IMR-90 (cell line): ENCODE measurements around the gene LRCOL1. TPM values are rescaled to one million over a fixed set of nuclear protein-coding genes. Genes with fewer than 3 reads are reported as not detected.

Experiments
- ATAC-seq: fragments of 200-7000 bp; cut with Tn5 transposase; 2 replicates; pipeline ENCODE4 v1.9.1; 2020; ENCODE audit warnings: low read depth, mild to moderate bottlenecking, moderate library complexity
- BruUV-seq: library from RNA; stranded (reverse); fragments of 400-500 nt; replicated peaks from 2 replicates; lab custom pipeline; 2021; lab: Mats Ljungman, UMichigan
- CTCF ChIA-PET: fragments of 300-600 bp; formaldehyde crosslinking; extraction: SDS; loops from one replicate; lab custom pipeline; 2021; ENCODE audit warnings: antibody characterized with exemption; lab: Yijun Ruan, JAX
- POLR2A ChIA-PET: fragments of 300-600 bp; sonication (Branson Sonifier 250); formaldehyde crosslinking; loops from one replicate; lab custom pipeline; 2022; ENCODE audit warnings: antibody characterized with exemption; ENCODE audit not compliant: unreplicated experiment; lab: Charles Lee
- DNase-seq: peaks from one replicate; pipeline ENCODE4 v3.0.0; 2013
- H2AFZ ChIP-seq: replicated peaks from 2 replicates; pipeline ENCODE3; 2013; ENCODE audit warnings: low read length, mild to moderate bottlenecking; ENCODE audit not compliant: poor library complexity
- H2AK5ac ChIP-seq: 2 replicates; pipeline ENCODE4 v1.6.1; 2013; ENCODE audit warnings: low read depth, low read length, inconsistent platforms
- H2AK9ac ChIP-seq: replicated peaks from 2 replicates; pipeline ENCODE3; 2013; ENCODE audit warnings: mild to moderate bottlenecking, low read depth, low read length, moderate library complexity; ENCODE audit not compliant: poor library complexity
- H2BK120ac ChIP-seq: 2 replicates; pipeline ENCODE4 v1.6.1; 2013; ENCODE audit warnings: low read depth, low read length, inconsistent platforms
- H2BK15ac ChIP-seq: 3 replicates; pipeline ENCODE4 v1.6.1; 2013; ENCODE audit warnings: low read depth, low read length, inconsistent platforms
- H2BK20ac ChIP-seq: 2 replicates; pipeline ENCODE4 v1.6.1; 2013; ENCODE audit warnings: low read depth, mild to moderate bottlenecking, inconsistent platforms, low read length, moderate library complexity
- H2BK5ac ChIP-seq: 2 replicates; pipeline ENCODE4 v1.6.1; 2013; ENCODE audit warnings: mild to moderate bottlenecking, low read depth, low read length, inconsistent platforms; ENCODE audit not compliant: poor library complexity, severe bottlenecking
- H3K14ac ChIP-seq: replicated peaks from 2 replicates; pipeline ENCODE4 v1.6.1; 2013; ENCODE audit warnings: low read depth, low read length, inconsistent platforms
- H3K18ac ChIP-seq: 2 replicates; pipeline ENCODE4 v1.6.1; 2013; ENCODE audit warnings: low read depth, low read length, control low read depth
- H3K23ac ChIP-seq: 2 replicates; pipeline ENCODE4 v1.6.1; 2013; ENCODE audit warnings: low read depth, low read length, inconsistent platforms
- H3K27ac ChIP-seq: 2 replicates; pipeline ENCODE4 v1.5.1; 2013; ENCODE audit warnings: mild to moderate bottlenecking, control low read depth, low read length; ENCODE audit not compliant: insufficient read depth
- H3K27me3 ChIP-seq: 2 replicates; pipeline ENCODE4 v1.6.1; 2013; ENCODE audit warnings: low read length; ENCODE audit not compliant: control insufficient read depth, insufficient read depth
- H3K36me3 ChIP-seq: 2 replicates; pipeline ENCODE4 v1.6.1; 2013; ENCODE audit warnings: low read length, mixed read lengths; ENCODE audit not compliant: control insufficient read depth, insufficient read depth
- H3K4ac ChIP-seq: 2 replicates; pipeline ENCODE4 v1.6.1; 2013; ENCODE audit warnings: low read depth, low read length, inconsistent platforms
- H3K4me1 ChIP-seq: 2 replicates; pipeline ENCODE4 v1.6.1; 2013; ENCODE audit warnings: low read length, mixed read lengths; ENCODE audit not compliant: control insufficient read depth, insufficient read depth
- H3K4me2 ChIP-seq: 2 replicates; pipeline ENCODE4 v1.6.1; 2013; ENCODE audit warnings: low read depth, mild to moderate bottlenecking, control low read depth, low read length, moderate library complexity
- H3K4me3 ChIP-seq: 2 replicates; pipeline ENCODE4 v1.5.1; 2013; ENCODE audit warnings: low read depth, mild to moderate bottlenecking, control low read depth, low read length, moderate library complexity; ENCODE audit not compliant: insufficient read depth
- H3K56ac ChIP-seq: 2 replicates; pipeline ENCODE4 v1.6.1; 2013; ENCODE audit warnings: low read length, inconsistent platforms; ENCODE audit not compliant: insufficient read depth; ENCODE audit errors: extremely low read depth
- H3K79me1 ChIP-seq, 2 experiments: 2 replicates each; pipeline ENCODE4 v1.6.1; 2013; ENCODE audit warnings: low read length in 2 of 2, inconsistent platforms in 1 of 2, low read depth in 1 of 2
- H3K9ac ChIP-seq: 2 replicates; pipeline ENCODE4 v1.6.1; 2013; ENCODE audit warnings: low read depth, low read length, control low read depth
- H3K9me1 ChIP-seq: 2 replicates; pipeline ENCODE4 v1.6.1; 2013; ENCODE audit warnings: low read length, inconsistent platforms; ENCODE audit not compliant: insufficient read depth
- H3K9me3 ChIP-seq: 2 replicates; pipeline ENCODE4 v1.6.1; 2013; ENCODE audit warnings: low read length; ENCODE audit not compliant: control insufficient read depth, insufficient read depth
- H4K20me1 ChIP-seq: 2 replicates; pipeline ENCODE4 v1.6.1; 2013; ENCODE audit warnings: low read length, inconsistent platforms; ENCODE audit not compliant: insufficient read depth
- H4K5ac ChIP-seq: 2 replicates; pipeline ENCODE4 v1.6.1; 2013; ENCODE audit warnings: mild to moderate bottlenecking, low read depth, low read length, control low read depth
- H4K8ac ChIP-seq, 2 experiments: 2 replicates each; pipeline ENCODE4 v1.6.1; 2013; ENCODE audit warnings: low read depth in 2 of 2, low read length in 2 of 2, control low read depth in 1 of 2, inconsistent platforms in 1 of 2
- H4K91ac ChIP-seq: 2 replicates; pipeline ENCODE4 v1.6.1; 2013; ENCODE audit warnings: low read depth, low read length, inconsistent platforms; ENCODE audit not compliant: insufficient read depth
- RFX5 ChIP-seq: IDR thresholded peaks from 2 replicates; pipeline ENCODE4 v1.8.0; 2012; ENCODE audit warnings: low read depth, mild to moderate bottlenecking, low read length, moderate library complexity
- SMC3 ChIP-seq: fragments of 150-350 bp; IDR thresholded peaks from 2 replicates; pipeline ENCODE4 v1.6.1; 2016; ENCODE audit warnings: low read depth, mild to moderate bottlenecking, antibody characterized with exemption, low read length, moderate library complexity
- WGBS, 2 experiments: methylation state at CpG; one replicate each; pipeline versions ENCODE4 v1.1.5 to v1.1.7; 2013; ENCODE audit warnings: missing lambda C conversion rate in 2 of 2; ENCODE audit not compliant: insufficient read length in 1 of 2; ENCODE audit errors: extremely low coverage in 2 of 2; 5-methylcytosine and 5-hydroxymethylcytosine counted together
- dilution Hi-C: fragments of 300-500 bp; cut with HindIII; formaldehyde crosslinking; loops from one replicate; pipeline ENCODE4 v1.14.3; 2018; ENCODE audit warnings: low sequenced_read_pairs; ENCODE audit not compliant: unreplicated experiment
- in situ Hi-C: fragments of 300-500 bp; cut with MboI; formaldehyde crosslinking; loops from 3 replicates; pipeline ENCODE4 v1.14.3; 2019; ENCODE audit warnings: low sequenced_read_pairs, inconsistent platforms, mixed read lengths
- intact Hi-C: fragments of 100-400 bp; cut with micrococcal nuclease; formaldehyde crosslinking; loops from 2 replicates; pipeline ENCODE4 v1.10.0; 2022
- polyA plus RNA-seq, 3 experiments: library from polyadenylated mRNA; depleted of rRNA; stranded (reverse); fragments of >200 nt; gene quantifications; 2 replicates each; pipeline ENCODE4 v1.2.3, GENCODE V29; 2012; ENCODE audit warnings: low replicate concordance in 1 of 3
- total RNA-seq: library from RNA; depleted of rRNA; stranded (reverse); fragments of >200 nt; gene quantifications from 2 replicates; pipeline ENCODE4 v1.2.3, GENCODE V29; 2012

Gene LRCOL1
- total and polyA plus RNA-seq, 2 of the 4 experiments (the other 2 are of a cell fraction): 1.0 TPM; not detected in 1

- H3K79me1 ChIP-seq: peaks cover 9 to 16% of the 10 kb centered on the region in 2 experiments
- H3K56ac ChIP-seq: no peak overlapping the region
- no peak overlapping the region for H2BK15ac ChIP-seq
- no peak overlapping the region for H2BK120ac ChIP-seq
- H3K4ac ChIP-seq: no peak overlapping the region
- H3K9me3 ChIP-seq: no peaks in the 10 kb centered on the region
- ChIA-PET POLR2A (no interaction called here), CTCF (no interaction called here)
- peaks cover 8% of the 10 kb centered on the region for H3K9me1 ChIP-seq
- intact Hi-C loops: loop anchor here (5.0 kb wide), 1 partner anchor 48 kb away; the partner anchor contains the start of gene LRCOL1
- WGBS, 2 experiments: 96% methylated on average over 9 of the region's 20 CpGs; no CpG with 5 or more reads in 1 of the 2 experiments
- in situ Hi-C loops: no loop called here
- peaks cover 23% of the 10 kb centered on the region for H4K20me1 ChIP-seq
- no TSS peak for BruUV-seq
- H3K27me3 ChIP-seq: no peaks in the 10 kb centered on the region
- H3K14ac ChIP-seq: no peak overlapping the region
- H2BK20ac ChIP-seq: no peak overlapping the region
- peaks cover 6% of the 10 kb centered on the region; the same call in 1 of the 2 replicates for H3K36me3 ChIP-seq
- no peak overlapping the region for H4K91ac ChIP-seq
- no peak overlapping the region for H3K18ac ChIP-seq
- H3K27ac ChIP-seq: no peak overlapping the region
- no peak overlapping the region for H2BK5ac ChIP-seq
- H3K4me3 ChIP-seq: no peak overlapping the region
- H2AFZ ChIP-seq: no peak overlapping the region
- TF ChIP-seq RFX5 (no peak), SMC3 (no peak)
- no peak overlapping the region for H2AK5ac ChIP-seq
- H4K8ac ChIP-seq: no peak overlapping the region
- H3K4me1 ChIP-seq: no peaks in the 10 kb centered on the region; the same call in 1 of the 2 replicates
- no peak overlapping the region for H4K5ac ChIP-seq
- dilution Hi-C loops: no loop called here
- no peak overlapping the region for H2AK9ac ChIP-seq
- DNase-seq: no peak
- ATAC-seq: no peak
- no peak overlapping the region for H3K23ac ChIP-seq
- H3K9ac ChIP-seq: no peak overlapping the region
- no peak overlapping the region for H3K4me2 ChIP-seq
Measured at GRCh38 chr12:132563911-132564310, 46.5 kb downstream of the LRCOL1 start.
